22Rv1 (cell line): Measurements from ENCODE around the gene CBFA2T2.

Source experiments
- ZFX ChIP-seq: fragments of 450-650 bp; IDR thresholded peaks from 2 replicates; pipeline ENCODE4 v1.6.1; 2017; ENCODE audit warnings: antibody characterized with exemption, borderline replicate concordance
- TF ChIP-seq, protein P1 (sequence below): fragments of 450-650 bp; IDR thresholded peaks from 2 replicates; pipeline ENCODE4 v1.5.1; 2017; ENCODE audit warnings: mild to moderate bottlenecking

DNA sequence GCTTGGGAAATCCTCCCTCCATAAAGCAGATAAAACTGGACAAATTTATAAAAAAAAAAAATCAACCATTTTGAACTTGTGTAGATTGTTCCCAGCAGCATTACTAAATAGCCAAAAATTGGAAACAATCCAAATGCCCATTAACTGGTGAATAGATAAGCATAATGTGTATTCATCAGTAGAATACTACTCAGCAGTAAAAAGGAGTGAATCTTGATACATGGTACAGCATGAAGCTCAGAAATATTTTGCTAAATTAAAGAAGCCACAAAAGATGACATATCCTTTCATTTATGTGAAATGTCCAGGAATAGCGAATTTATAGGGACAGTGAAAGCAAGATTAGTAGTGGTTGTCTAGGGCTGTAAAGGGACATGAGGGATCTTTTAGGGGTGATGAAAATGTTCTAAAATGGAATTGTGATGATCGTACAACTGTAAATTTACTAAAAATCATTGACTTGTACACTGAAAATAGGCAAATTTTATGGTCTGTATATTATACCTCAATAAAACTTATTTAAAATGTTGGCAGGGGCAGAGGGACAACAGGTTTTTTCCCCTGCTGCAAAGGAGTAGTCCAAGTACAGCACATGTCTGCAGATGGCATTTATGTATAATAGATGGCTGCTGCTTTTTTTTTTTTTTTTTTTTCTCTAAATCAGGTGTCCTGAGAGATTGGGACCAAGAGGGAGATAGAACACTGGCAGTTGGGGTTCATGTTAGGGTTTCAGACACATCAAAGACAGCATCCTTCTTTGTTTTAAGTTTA, 59.5 kb downstream of the CBFA2T2 start:
- TF ChIP-seq, protein P1, sequence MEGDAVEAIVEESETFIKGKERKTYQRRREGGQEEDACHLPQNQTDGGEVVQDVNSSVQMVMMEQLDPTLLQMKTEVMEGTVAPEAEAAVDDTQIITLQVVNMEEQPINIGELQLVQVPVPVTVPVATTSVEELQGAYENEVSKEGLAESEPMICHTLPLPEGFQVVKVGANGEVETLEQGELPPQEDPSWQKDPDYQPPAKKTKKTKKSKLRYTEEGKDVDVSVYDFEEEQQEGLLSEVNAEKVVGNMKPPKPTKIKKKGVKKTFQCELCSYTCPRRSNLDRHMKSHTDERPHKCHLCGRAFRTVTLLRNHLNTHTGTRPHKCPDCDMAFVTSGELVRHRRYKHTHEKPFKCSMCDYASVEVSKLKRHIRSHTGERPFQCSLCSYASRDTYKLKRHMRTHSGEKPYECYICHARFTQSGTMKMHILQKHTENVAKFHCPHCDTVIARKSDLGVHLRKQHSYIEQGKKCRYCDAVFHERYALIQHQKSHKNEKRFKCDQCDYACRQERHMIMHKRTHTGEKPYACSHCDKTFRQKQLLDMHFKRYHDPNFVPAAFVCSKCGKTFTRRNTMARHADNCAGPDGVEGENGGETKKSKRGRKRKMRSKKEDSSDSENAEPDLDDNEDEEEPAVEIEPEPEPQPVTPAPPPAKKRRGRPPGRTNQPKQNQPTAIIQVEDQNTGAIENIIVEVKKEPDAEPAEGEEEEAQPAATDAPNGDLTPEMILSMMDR = no peak
- TF ChIP-seq ZFX = no peak
